Measurements from ENCODE around the gene CDKAL1.
"Not testable (repeated sequence)": the region's sequence is repeated elsewhere in the genome, so short reads cannot be mapped to it uniquely, and the experiment has no call there.

CDKAL1 gene

DNA sequence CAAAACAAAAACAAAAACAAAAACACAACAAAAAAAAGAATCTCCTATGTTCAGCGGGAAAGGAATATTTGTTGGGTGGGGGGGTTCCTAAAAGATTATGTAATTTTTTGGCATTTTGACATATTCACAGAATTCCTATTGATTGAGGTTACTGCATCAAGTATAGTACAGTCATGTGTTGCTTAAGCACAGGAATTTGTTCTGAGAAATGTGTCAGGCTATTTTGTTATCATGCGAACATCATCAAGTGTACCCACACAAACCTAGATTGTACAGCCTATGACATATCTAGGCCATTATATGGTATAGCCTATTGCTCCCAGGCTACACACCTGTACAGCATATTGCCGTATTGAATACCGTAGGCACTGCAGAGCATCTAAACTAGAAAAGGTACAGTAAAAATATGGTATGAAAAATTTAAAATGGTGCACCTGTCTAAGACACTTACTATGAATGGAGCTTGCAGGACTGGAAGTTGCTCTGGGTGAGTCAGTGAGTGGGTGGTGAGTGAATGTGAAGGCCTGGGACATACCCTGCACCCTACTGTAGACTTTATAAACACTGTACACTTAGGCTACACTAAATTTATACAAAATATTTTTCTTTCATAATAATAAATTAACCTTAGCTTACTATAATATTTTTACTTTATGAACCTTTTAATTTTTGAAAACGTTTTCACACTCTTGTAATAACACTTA, 110.6 kb downstream of the CDKAL1 start:
- no peak for DNase-seq

DNA sequence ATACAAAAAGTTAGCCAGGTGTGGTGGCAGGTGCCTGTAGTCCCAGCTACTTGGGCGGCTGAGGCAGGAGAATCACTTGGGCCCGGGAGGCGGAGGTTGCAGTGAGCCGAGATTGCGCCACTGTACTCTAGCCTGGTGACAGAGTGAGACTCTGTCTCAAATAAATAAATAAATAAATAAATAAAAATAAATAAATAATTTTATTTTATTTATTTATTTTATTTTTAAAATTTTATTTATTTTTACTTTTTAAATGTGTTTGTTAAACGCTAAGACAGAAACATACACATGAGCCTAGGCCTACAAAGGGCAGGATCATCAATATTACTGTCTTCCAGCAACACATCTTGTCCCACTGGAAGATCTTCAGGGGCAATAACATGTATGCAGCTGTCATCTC, 111.3 kb downstream of the CDKAL1 start:
- DNase-seq, result not testable (repeated sequence)

DNA sequence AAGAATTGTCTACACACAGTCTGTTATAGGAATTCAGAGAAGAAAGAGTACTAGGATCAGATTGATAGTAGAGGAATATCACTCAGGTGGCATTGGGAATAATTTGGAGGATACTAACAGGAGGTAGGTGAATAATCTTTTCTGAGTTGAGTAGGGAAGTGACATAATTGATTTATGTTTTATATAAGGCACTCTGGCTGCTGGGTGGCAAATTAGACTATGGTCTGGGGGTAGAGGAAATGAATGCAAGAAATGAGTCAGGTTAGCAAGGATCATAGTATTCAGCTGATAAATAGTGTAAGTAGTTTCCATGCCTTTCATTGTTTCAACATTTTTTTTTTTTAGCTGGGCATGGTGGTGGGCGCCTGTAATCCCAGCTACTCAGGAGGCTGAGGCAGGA, 113.3 kb downstream of the CDKAL1 start:
- no peak for DNase-seq

DNA sequence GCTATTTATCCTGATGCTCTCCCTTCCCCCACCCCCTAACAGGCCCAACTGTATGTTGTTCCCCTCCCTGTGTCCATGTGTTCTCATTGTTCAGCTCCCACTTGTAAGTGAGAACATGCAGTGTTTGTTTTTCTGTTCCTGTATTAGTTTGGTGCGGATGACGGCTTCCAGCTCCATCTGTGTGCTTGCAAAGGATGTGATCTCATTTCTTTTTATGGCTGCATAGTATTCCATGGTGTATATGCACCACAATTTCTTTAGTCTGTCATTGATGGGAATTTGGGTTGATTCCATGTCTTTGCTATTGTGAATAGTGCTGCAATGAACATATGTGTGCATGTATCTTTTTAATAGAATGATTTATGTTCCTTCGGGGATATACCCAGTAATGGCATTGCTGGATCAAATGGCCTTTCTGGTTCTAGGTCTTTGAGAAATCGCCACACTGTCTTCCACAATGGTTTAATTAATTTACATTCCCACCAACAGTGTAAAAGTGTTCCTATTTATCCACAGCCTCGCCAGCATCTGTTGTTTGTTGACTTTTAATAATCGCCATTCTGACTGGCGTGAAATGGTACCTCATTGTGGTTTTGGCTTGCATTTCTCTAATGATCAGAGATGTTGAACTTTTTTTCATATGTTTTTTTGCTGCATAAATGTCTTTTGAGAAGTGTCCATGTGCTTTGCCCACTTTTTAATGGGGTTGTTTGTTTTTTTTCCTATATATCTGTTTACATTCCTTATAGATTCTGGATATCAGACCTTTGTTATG, 115.6 kb downstream of the CDKAL1 start:
- DNase-seq, result not testable (repeated sequence)

DNA sequence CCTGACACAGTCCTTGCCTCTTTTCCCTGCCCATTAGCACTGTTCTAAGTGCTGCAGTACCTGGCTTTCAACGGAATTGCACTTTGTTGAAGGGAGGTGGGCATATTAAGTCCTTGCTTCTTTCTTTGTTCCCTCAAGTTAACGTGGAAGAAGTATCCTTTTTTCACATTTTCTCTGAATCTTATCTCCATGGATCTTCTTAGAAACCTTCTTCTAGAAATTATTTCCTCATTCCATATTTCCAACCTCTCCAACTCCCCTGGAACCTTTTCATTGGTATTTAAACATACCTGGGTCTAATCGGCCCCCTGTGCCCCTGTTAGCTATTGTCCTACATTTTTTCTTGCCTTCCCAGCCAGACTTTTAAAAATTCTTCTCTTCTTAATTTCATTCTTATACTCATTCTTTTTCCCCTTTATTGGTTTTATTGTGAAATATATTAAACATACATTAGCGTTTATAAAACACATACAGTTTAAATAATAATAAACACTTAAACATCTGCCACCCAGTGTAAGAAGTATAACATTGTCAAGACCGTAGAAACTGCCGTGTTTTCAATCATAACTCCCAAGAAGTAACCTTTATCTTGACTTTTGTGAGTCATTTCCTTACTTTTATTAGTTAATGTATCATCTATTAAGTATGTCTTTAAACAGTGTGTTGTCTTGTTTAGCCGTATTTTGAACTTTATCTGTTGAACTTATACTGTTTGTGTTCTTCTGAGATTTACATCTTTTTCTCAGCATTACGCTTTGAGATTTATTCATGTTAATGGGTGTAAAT, 118.2 kb downstream of the CDKAL1 start:
- no peak for DNase-seq

DNA sequence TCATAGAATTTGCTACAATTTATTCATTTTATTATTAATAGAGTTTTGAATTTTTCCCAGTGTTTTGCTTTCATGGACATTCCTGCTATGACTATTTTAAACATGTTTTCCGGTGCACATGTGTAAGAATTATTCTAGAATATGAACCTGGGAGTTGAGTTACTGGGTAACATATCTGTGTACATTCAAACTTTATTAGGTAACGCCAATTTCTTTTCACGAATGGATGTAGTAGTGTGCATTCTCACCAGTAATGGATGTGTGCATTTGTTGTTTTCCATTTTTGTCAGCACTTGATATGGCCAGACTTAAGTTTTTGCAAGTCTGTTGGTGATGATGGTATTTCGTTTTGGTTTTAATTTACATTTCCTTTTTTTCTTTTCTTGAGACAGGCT, 118.8 kb downstream of the CDKAL1 start:
- no peak for DNase-seq

DNA sequence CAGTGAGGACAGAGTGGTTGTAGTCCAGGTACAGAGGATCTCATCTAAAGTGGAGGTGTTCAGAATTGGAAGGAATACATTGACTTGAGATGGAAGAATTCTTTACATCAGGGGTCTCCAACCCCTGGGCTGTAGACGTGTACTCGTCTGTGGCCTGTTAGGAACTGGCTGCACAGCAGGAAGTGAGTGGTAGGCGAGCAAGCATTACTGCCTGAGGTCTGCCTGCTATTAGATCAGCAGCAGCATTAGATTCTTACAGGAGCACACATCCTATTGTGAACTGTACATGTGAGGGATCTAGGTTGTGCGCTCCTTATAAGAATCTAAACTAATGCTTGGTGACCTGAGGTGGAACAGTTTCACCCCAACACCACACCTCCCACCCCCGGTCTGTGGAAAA, 121.1 kb downstream of the CDKAL1 start:
- no peak for DNase-seq

DNA sequence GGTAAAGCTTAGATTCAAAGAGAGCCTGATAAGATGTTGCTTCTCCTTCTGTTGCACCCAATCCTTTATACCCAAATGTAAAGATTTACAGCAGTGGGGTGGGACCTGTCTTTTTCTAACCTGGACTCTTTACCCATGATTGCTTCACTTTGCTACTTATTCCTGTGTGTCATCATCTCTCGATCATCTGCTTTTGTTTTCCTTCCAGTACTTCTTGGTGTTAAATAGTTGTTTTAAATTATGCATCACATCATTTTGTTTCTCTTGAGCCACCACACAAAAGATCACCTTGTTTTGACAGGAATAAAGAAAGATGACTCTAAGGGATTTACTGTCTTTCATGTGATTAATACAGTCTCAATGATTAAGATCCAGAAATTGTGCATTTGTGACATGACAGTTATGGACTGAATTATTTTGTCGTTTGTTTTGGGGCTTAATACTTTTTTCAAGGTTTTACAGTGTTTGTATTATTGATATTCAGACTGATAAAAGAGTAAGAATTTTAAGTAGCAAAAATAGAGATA, 123.1 kb downstream of the CDKAL1 start:
- no peak for DNase-seq

DNA sequence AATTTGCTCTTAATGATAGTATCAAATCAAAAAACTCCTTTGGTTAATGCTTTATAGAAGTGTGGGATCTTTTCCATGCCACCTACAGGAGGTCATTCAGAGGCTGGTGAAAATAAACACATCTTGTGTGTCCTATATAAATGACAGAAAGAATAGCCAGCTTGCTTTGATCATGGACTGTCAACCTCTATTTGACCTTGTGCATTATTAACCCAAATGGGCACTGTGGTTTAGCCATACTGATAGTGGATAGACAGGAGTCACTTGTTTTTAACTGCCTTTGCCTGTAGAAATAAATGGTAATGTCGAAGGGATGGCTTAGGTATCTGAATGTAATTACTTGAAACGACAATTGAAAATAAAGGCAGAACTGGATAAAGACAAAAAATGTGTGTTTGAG, 123.8 kb downstream of the CDKAL1 start:
- no peak for DNase-seq

DNA sequence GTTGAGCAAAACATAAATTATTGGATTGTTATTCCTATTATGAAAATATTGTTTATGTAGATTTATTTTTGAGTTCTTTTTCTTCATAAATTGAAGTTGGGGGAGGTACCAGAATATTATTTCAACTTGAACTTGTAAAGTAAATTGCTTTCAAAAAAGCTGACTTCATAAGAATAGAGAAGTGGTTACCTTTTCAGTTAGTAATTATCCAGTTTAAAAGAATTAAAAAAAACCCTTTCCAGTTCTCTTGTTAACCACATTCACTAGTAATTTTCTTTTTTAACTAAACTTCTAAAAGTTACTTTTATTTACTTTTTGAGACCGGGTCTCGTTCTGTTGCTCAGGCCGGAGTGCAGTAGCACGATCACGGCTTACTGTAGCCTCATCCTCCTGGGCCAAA, 124.3 kb downstream of the CDKAL1 start:
- no peak for DNase-seq

DNA sequence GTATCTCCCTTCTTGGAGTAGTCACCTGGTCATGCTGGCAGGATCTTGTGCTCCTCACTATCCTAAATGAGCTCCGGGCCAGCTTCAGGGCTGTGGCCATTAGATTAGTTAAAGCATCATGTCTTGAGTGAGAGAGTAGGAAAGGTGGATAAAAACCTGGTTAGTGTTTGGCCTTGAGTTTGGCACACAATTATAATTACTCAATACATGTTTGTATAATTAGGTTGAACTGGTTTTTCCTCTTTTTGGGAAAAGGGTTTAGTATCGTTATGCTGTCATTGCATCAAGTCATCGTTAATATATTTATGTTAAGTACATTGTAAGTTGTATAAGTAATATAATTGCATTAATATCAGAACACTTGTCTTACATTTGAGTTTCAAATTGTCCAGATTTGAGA, 126.3 kb downstream of the CDKAL1 start:
- no peak for DNase-seq

DNA sequence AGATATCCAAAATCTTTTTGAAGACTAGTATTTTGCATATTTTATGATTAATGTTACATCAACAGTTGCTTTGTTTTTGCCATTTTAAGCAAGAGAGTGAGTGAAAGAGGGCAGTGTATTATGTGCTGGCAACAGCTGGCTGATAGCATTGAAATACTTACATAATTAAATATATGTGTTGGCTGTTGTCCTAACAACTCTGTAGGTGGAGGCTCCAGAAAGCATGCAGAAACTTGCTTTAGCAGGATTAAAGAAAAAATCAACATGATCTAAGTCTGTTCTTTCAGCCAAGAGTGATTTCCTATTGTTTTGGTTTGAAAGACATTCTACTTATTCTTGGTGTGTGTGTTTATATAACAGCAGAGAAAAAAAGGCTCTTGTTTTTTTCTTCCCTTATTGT, 127.5 kb downstream of the CDKAL1 start:
- no peak for DNase-seq

DNA sequence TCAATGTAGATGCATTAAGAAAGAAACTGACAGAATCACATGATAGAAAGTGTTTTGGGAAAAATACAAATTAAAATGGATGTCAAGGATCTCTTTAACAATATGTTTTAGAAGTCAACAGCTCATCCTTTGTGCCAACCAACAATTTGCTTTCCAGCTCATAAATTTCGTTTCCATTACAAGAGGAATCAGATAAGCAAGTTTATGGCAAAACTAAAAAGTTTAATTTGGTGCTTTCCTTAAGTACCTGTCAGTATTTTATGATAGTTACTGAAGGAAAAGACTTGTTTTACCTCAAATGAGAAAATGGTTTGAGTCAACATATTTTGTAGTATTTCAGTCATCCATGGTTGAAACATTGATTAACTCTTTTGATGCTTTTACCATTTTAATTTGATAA, 130.0 kb downstream of the CDKAL1 start:
- DNase-seq, result no peak

DNA sequence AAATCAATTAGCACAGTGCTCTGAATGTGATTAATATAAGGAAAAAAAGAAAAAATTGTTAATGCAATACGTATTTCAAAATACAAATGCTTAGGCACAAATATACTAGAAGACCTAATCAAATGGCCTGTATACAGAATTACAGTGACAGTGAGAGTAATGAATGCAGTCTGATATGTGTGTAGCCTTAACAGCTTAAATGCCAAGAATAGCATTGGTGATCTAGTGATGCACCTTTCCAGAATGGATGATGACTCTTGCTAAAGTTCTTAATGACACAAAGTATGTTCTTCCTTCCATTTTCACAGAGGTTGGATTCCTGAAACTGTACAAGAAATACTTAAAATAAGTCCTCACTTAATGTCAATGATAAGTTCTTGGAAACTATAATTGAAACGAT, 131.0 kb downstream of the CDKAL1 start:
- no peak for DNase-seq

DNA sequence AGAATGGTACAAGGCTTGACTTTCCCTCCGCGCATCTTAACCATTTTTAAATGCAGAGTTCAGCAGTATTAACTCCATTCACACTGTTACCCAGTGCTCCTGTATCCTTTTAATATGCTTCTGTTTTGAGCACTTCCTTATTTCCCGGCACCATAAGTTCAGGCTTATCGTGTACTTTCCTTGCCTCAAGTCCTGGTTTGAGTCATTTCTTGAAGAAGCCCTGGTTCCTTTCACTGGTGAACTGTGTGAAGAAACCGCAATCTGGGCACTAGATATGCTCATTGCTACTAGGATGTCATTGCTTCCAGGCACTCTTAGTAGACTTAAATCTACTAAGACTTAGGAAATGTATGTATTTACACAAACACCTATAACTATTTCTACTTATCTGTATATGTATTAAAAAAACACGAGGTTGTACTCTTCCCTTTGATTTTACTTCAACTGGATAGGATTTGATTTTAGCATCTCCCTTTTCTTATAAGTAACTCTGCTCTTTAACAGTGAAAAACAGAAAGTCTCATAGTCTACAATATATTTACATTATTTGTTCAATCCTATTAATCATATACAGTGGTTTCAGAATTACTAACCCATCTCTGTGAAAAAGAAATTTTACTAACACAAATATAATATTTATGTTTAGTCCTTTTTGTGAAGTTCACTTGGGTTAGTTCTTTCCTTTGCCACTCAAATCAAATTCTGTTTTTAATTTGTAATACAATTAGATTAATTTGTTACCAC, 135.5 kb downstream of the CDKAL1 start:
- DNase-seq, result no peak

DNA sequence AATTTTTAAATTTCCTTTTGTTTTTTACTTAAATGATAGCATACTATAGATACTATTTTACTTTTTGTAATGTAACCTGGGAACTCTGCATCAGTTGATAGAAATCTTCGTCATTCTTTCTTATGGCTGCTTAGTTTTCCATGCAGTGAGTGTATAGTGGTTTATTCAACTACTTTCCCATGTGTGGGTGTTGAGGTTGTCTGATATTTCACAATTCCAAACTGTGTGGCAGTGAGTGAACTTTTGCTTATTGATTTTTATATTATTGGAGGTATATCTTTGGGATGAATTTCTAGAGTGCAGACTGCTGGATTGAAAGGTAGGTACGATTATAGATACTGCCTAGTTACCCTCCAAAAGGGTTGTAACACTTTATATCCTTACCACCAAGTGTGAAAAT, 136.5 kb downstream of the CDKAL1 start:
- no peak for DNase-seq

DNA sequence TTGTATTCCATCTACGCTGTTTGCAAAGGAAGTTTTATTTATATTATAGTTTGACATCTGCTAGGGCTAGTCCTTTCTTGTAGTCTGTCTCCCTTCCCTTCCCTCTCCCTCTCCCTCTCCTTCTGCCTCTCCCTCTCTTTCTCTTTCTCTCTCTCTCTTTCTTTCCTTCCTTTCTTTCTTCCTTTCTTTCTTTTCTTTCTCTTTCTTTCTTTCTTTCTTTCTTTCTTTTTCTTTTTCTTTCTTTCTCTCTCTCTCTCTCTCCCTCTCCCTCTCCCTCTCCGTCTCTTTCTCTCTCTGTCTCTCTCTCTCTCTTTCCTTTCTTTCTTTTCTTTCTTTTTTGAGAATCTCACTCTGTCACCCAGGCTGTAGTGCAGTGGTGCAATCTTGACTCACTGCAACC, 137.8 kb downstream of the CDKAL1 start:
- no peak for DNase-seq

DNA sequence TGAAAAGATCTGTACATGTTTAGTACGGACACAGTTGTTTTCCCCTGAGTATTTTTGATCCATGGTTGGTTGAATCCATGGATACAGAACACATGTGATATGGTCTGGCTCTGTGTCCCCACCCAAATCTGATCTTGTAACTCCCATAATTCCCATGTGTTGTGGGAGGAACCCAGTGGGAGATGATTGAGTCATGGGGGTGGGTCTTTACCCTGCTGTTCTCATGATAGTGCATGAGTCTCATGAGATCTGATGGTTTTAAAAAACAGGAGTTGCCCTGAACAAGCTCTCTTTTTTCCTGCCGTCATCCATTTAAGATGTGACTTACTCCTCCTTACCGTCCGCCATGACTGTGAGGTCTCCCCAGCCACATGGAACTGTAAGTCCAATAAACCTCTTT, 139.2 kb downstream of the CDKAL1 start:
- DNase-seq, result no peak

DNA sequence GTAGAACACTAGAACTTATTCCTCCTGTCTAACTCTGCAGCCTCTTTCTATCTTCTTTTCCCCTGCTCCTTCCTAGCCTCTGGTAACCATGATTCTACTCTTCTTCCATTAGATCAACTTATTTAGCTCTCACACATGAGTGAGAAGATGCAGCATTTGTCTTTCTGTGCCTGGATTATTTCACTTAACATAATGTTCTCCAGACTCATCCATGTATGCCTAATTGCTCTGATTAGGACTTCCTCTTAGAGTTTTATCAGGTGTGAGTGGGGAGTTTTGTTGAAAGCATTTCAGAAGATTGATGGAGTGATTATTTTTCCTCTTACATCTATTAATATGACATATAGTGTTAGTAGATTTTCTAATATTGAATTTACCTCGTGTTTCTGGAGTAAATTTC, 140.4 kb downstream of the CDKAL1 start:
- no peak for DNase-seq

DNA sequence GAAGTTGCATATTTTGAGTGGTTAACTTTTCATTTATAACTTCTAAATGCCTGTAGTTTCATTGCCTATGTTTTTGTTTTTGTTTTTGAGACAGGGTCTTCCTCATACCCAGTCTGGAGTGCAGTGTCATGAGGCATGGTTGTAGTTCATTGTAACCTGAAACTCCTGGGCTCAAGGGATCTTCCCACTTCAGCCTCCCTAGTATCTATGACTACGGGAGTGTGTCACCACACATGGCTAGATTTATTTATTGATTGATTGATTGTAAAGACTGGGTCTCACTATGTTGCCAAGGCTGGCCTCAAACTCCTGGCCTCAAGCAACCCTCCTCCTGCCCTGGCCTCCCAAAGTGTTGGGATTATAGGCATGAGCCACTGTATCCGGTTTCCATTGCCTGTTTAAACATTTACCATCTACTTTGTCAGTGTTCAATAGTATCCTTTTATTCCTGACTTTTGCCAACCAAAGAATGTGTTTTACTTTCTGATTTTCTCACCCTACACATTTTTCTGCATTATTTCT, 144.6 kb downstream of the CDKAL1 start:
- no peak for DNase-seq

DNA sequence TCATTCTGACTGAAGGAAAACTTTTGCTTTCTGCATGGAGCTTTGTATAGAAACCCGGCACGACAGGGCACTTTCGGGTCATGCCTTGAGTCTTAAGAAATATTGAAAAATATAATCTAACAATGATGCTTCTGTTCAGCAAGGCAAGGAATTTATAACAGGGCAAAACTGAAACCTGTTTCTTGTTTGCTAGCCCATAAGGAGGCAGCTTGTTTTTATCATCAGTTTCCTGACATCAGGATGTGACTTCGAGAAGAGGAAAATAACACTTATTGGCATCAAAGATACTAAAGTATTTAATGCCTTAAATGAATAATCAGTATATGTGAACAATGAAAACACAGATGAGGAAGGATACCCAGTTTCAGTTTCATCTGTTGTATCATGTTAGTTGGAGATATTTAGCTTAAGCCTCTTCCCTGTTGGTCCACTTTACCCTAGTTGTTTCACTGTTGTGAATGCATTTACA, 146.5 kb downstream of the CDKAL1 start:
- DNase-seq, result no peak

DNA sequence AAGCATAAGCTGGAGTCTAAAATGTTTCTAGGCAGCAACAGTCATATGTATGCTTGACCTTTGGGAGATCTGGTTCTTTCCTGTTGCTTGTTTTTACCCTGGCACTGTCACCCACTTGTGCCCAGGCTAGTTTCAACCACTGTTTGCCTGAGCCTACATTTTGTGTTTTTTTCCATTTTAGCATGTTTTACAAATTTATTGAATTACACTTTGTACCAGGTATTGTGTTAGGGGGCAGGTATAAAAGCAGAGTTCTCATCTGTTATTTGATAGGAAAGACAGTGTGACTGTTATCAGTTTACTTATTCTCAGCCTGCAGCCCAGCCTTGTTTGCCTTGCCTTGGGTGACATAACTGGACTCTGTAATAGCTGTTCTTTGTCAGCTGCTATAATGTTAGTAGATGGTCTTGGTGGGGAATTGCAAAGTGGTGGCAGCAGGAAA, 147.0 kb downstream of the CDKAL1 start:
- no peak for DNase-seq

Data from activated CD4-positive, alpha-beta T cell treated with anti-CD3 and anti-CD28 coated beads for 4 hours (primary cell).